Peyer's patch (tissue), 4 donors: ENCODE results near the gene DEGS2. TPM values are rescaled to one million over a fixed set of nuclear protein-coding genes. Genes with fewer than 3 reads are reported as not detected.
A peak's percentile ranks its signal among the peaks of the same experiment; 100 is the strongest.

Experiments used
- DNase-seq, 3 donors: peaks; one replicate each; pipeline ENCODE4 v3.0.0-alpha.2; 2017 to 2019
- H3K27ac ChIP-seq, 4 donors: fragments of 200-600 bp; sonication (generic); one replicate each; pipeline ENCODE4 v1.5.1; 2016 to 2019
- H3K27me3 ChIP-seq, 2 donors: fragments of 200-600 bp; sonication (generic); one replicate each; pipeline ENCODE4 v1.5.1; 2019
- H3K36me3 ChIP-seq, 3 donors: fragments of 200-600 bp; sonication (generic); one replicate each; pipeline ENCODE4 v1.5.1; 2016 to 2019
- H3K4me1 ChIP-seq, 4 donors: fragments of 200-600 bp; sonication (generic); one replicate each; pipeline ENCODE4 v1.5.1; 2016 to 2019
- H3K4me3 ChIP-seq, 4 donors: fragments of 200-600 bp; sonication (generic); 1 replicate in 3 of 4; 2 replicates in 1 of 4; pipeline ENCODE4 v1.5.1; 2016 to 2019; ENCODE audit warnings: mild to moderate bottlenecking in 1 of 4
- H3K9me3 ChIP-seq, 4 donors: fragments of 200-600 bp; sonication (generic); one replicate each; pipeline ENCODE4 v1.5.1; 2016 to 2019; ENCODE audit warnings: mild to moderate bottlenecking in 1 of 4
- CTCF ChIP-seq, 6 experiments: fragments of 450-650 bp in 4 of 6; fragments of 200-600 bp in 2 of 6; sonication (generic) in 1 of 6; IDR thresholded peaks; one replicate each; pipeline ENCODE4 v1.5.1; 2017 to 2019; ENCODE audit warnings: antibody characterized with exemption in 6 of 6, mild to moderate bottlenecking in 3 of 6, moderate library complexity in 1 of 6
- POLR2A ChIP-seq, 2 donors: fragments of 450-650 bp; IDR thresholded peaks; one replicate each; pipeline ENCODE4 v1.5.1; 2017; ENCODE audit warnings: antibody characterized with exemption in 2 of 2, mild to moderate bottlenecking in 2 of 2, moderate library complexity in 2 of 2
- total RNA-seq, 4 donors: library from RNA; depleted of rRNA; stranded (reverse); fragments of >200 nt; gene quantifications; one replicate each; pipeline ENCODE4 v1.1.0, GENCODE V29; 2016

DEGS2 gene
- total RNA-seq, 4 donors from 2014 or later = 13.2 to 96.5 (median 77.8) TPM

- Histone ChIP-seq H3K4me3 (no peak overlapping the region), H3K9me3 (no peaks in the 10 kb centered on the region), H3K4me1 (peaks cover 0 to 13% (median 0%) of the 10 kb centered on the region in 4 donors), H3K36me3 (peaks cover 0 to 72% (median 0%) of the 10 kb centered on the region in 3 donors), H3K27ac (no peak overlapping the region), H3K27me3 (no peaks in the 10 kb centered on the region)
- TF ChIP-seq CTCF (IDR thresholded peaks at IDR 0.05) = no peak
- TF ChIP-seq POLR2A (IDR thresholded peaks at IDR 0.05) = no peak
- DNase-seq = no peak
Observed at GRCh38 chr14:100134586-100134985, 24.9 kb downstream of the DEGS2 start.

GRCh38 chr14:100132903-100133510 is 26.4 kb downstream of the DEGS2 start:
- peaks cover 0 to 62% (median 0%) of the 10 kb centered on the region in 3 donors for H3K36me3 ChIP-seq
- peaks cover 0 to 4% (median 0%) of the 10 kb centered on the region in 4 donors for H3K4me1 ChIP-seq
- H3K9me3 ChIP-seq = no peaks in the 10 kb centered on the region
- DNase-seq = no peak
- no peaks in the 10 kb centered on the region for H3K27me3 ChIP-seq
- TF ChIP-seq POLR2A (IDR thresholded peaks at IDR 0.05) = no peak
- no peak for TF ChIP-seq CTCF (IDR thresholded peaks at IDR 0.05)
- no peak overlapping the region for H3K27ac ChIP-seq
- no peak overlapping the region for H3K4me3 ChIP-seq

GRCh38 chr14:100132161-100132902 is 27.1 kb downstream of the DEGS2 start:
- TF ChIP-seq POLR2A (IDR thresholded peaks at IDR 0.05) (no peak), CTCF (IDR thresholded peaks at IDR 0.05) (no peak)
- Histone ChIP-seq H3K36me3 (peaks cover 0 to 57% (median 0%) of the 10 kb centered on the region in 3 donors), H3K27ac (no peak overlapping the region)

GRCh38 chr14:100131181-100131580 is 28.3 kb downstream of the DEGS2 start:
- H3K27ac ChIP-seq = no peak overlapping the region
- H3K4me3 ChIP-seq = no peak overlapping the region
- H3K9me3 ChIP-seq = no peaks in the 10 kb centered on the region
- TF ChIP-seq CTCF (IDR thresholded peaks at IDR 0.05) (peak in 2 of 6 experiments; percentile 9 to 15), POLR2A (IDR thresholded peaks at IDR 0.05) (no peak)
- H3K36me3 ChIP-seq = peaks cover 0 to 58% (median 0%) of the 10 kb centered on the region in 3 donors
- DNase-seq = no peak
- no peaks in the 10 kb centered on the region for H3K4me1 ChIP-seq
- H3K27me3 ChIP-seq = no peaks in the 10 kb centered on the region

More at GRCh38 chr14:100132161-100132902, 27.1 kb downstream of the DEGS2 start:
- H3K27me3 ChIP-seq = no peaks in the 10 kb centered on the region
- H3K4me3 ChIP-seq = no peak overlapping the region
- H3K9me3 ChIP-seq = no peaks in the 10 kb centered on the region
- H3K4me1 ChIP-seq = no peaks in the 10 kb centered on the region
- DNase-seq = no peak

- DNase-seq = no peak
- H3K27me3 ChIP-seq = no peaks in the 10 kb centered on the region
- no peaks in the 10 kb centered on the region for H3K9me3 ChIP-seq
- no peak for TF ChIP-seq CTCF (IDR thresholded peaks at IDR 0.05)
- TF ChIP-seq POLR2A (IDR thresholded peaks at IDR 0.05) = no peak
- H3K4me3 ChIP-seq = no peak overlapping the region
- H3K4me1 ChIP-seq = no peaks in the 10 kb centered on the region
- no peak overlapping the region for H3K27ac ChIP-seq
- peaks cover 0 to 54% (median 0%) of the 10 kb centered on the region in 3 donors for H3K36me3 ChIP-seq
Observed at GRCh38 chr14:100130521-100130920, 28.9 kb downstream of the DEGS2 start.
